ENCODE data around the gene EBLN2.
"Not testable (repeated sequence)": the region's sequence is repeated elsewhere in the genome, so short reads cannot be mapped to it uniquely, and the experiment has no call there.

Gene EBLN2

DNA sequence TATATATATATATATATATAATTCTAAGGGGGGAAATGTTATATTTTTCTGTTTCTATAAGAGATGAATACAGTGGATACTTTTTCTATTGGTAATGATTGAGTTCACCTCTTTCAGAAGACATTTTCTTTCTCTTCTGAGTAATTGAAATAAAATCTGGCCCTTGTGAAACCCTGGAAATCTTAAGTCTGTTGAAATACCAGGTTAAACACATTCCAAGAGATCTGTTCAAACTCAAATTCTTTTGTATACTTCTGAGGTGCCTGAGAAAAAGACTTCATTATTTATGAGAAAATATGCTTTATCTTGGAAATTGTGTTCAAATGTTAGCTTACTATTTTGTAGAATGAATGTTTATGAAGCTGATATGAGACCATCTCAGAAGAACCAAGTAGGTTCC lies 4.8 kb downstream of the EBLN2 start:
- not testable (repeated sequence) for DNase-seq

DNA sequence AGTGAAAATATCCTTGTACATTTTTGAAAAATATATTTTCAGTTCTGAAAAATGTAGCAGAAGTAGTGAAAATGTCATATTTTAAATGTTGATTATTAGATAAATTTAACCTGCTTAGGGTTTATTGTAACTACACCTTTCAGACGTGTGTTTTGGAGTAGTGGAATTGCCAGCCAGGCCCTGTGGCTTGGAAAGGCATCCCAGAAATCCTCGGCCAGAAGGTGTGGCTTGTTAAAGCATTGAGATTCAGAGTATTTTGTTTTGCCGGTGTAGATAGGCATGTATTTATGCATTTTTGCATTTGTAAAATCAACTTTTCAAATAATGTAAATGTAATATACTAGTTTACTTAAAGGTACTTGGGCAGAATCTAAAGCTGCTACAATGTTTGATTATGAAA lies 7.0 kb downstream of the EBLN2 start:
- DNase-seq, result no peak

DNA sequence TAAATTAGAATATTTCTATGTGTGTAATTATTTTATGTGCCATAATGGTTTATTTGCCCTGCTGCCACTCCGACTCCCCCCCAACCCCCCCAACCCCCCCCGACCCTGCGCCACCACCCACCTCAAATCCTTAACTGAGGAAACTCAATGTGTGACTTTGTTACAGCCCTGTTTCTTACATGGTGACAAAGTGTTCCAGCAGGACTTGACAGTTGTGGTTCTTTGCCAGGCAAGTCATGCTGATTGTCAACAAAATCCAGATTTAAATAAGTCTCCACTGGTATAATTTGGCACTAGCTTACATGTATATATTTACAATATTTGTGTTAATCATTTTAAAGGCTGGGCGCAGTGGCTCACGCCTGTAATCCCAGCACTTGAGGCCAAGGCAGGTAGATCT lies 7.7 kb downstream of the EBLN2 start:
- DNase-seq, result no peak

GRCh38 chr3:73069775-73070444 lies 8.5 kb downstream of the EBLN2 start:
- DNase-seq, result no peak

DNA sequence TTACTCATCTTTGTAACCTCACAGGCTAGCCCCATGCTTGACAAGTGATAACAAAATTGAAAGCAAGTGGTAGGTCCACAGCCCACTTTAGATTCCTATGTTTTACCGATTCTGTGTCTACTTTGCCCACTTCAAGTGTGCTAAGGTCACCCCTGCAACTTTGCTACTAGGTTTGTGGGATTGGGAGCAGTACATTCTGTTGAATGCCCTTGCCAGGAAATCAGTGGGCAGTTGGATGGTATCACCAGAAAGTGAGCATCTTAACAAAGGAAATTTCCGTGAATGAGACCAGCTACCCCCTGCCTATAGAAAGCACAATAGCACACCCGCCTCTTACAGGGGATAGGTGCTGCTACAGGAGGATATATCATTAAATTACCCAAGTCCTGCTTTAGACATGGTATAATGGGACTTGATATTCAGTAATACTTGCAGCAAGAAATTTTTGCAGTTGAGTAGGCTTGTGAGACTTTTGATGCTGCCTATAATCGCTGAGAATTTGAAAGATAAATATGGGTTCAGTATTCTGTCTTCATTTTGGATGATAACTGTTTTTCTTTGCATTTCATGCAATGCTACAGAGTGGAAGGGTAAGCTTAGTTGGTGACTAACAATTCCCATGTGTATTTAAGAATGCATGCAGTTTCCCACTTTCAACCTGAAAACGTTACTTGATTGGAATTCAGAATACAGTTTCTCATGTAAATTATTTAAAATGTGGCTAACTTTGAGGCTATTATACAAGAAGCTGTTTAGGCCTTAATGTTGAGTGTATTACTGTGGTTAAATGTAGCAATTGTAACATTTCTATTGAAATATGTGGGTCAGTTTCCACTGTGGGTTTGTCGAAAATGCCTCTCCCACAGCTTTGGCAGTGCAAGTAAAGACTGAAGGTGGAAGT lies 9.5 kb downstream of the EBLN2 start:
- DNase-seq, result no peak

DNA sequence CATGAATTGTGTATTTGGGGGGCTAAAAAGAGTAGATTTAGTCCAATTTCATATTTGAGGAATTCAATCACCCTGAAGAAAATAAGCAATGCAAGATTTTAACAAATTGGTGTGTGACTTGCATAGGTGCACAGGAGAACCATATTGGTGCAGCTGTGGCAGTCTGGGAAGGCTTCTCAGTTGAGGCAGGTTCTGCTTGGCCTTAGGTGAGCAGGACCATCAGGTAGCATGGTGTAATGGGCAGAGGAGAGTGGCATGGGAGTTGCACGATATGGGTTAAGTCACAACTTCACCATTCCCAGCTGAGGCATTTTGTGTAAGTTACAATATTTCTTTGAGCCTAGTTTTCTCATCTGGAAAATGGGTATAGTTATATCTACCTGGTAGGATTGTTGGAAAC lies 10.5 kb downstream of the EBLN2 start:
- DNase-seq, result no peak

GRCh38 chr3:73072634-73073033 lies 11.2 kb downstream of the EBLN2 start:
- no peak for DNase-seq

- DNase-seq, result no peak
These were observed 11.7 kb downstream of the EBLN2 start for GRCh38 chr3:73073091-73073707.

GRCh38 chr3:73074781-73075180 lies 13.3 kb downstream of the EBLN2 start:
- DNase-seq, result no peak

DNA sequence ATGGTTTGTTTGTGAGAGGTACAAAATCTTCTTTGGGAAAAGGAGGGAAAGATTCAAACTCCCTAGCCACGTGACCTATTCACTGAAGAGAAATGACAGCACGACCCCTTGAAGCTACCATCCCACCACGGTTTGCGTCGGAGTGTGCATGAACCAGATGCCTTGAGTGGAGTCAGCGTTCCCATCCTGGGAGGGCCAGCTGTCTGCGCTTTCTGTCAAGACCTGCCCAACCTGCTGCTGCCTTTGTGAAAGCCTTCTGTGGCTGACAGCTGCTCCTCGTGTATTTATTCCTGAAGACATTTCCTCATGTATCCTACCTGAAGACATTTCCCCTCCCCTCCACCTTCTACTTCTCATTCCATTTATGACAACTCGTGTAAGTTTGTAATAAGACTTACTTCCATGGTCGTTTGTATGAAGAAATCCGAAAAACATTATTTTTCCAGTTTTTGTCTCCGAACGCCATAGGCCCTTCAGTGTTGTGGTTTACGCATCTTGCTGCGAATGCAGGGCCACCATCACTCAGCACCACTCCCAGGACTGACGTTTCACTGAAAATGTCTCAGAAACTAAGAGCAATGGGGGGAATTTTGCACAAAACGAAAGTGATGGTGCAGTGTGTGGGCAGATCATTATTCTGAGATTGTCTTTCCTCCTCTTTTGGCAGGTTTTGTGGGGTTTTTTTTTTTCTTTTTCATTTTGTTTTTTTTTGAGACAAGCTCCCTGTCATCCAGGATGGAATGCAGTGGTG lies 18.9 kb downstream of the EBLN2 start:
- no peak for DNase-seq

DNA sequence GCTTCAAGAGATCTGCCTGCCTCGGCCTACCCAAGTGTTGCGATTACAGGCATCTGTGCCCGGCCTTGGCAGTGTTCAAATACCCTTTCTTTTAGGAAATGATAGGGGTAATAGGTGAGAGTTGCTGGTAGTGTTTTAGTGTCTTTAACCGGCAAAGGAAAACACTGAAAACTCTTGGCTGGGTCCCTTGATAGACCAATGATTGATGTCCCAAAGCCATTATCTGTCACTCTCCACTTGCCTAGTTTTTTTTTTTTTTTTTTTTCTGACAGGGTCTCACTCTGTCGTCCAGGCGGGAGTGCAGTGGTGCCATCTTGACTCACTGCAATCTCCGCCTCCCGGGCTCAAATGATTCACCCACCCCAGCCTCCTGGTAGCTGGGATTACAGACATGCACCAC lies 19.7 kb downstream of the EBLN2 start:
- DNase-seq, result no peak

- no peak for DNase-seq
These were observed 22.7 kb downstream of the EBLN2 start for GRCh38 chr3:73084170-73084569.

DNA sequence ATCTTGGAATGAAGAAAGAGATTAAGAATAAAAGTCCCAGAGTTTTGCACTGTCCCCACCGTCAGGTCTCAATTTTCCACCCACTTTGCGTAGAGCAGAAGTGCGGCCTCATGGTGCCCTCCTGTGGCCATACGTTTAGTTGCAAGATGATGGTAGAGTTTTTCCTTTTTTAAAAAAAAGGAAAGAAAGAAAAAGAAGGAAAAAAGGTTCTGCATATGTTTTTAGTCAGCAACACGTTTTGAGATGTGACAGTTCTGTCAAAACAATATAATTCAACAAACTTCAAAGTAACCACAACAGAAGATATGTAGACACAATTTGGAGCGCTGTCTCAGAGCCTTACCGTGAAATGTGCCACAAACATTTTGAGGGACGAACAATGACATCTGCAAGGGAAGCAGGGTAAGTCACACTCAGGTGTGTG lies 24.6 kb downstream of the EBLN2 start:
- no peak for DNase-seq

DNA sequence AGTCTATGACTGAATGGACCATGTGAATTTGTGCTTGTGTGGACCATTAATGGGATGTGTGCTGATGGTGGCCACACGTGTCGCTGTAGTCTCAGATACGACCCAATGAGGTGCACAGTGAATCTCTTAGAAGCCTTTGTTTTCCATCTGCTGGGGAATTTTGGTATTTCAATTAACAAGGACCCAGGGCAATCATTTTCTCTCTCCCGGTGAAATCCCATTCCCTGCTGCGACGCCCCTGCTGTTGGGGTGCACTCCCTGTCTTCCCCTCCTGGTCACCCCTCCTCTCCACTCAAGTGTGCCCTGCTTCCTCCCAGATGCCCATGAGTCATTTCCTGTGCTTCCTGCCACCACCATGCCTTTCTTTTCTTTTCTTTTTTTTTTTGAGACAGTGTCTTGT lies 32.7 kb downstream of the EBLN2 start:
- DNase-seq, result peak; percentile 57

GRCh38 chr3:73094951-73095350 lies 33.5 kb downstream of the EBLN2 start:
- DNase-seq, result peak; percentile 77

- no peak for DNase-seq
These were observed 34.7 kb downstream of the EBLN2 start for GRCh38 chr3:73096169-73096568.

DNA sequence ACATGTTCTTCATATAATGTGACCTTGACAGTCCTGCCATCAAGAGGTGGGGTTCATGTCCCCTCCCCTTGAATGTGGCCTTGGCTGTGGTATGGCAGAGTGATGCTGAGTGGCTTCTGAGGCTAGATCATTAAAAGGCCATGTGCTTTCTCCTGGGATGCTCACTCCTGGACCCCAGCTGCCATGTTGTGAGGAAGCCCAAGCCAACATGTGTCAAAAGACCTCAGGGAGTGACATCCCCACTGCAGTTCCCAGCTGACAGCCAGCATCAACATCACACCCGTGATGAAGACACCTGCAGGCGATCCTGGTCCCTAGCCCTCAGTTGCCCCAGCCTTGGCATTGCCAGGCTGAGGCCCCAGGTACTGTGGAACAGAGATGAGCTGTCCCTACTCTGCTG lies 36.6 kb downstream of the EBLN2 start:
- DNase-seq, result no peak

- DNase-seq, result no peak
These were observed 37.4 kb downstream of the EBLN2 start for GRCh38 chr3:73098873-73099272.

GRCh38 chr3:73100741-73101559 lies 39.5 kb downstream of the EBLN2 start:
- DNase-seq, result peak; percentile 92

DNA sequence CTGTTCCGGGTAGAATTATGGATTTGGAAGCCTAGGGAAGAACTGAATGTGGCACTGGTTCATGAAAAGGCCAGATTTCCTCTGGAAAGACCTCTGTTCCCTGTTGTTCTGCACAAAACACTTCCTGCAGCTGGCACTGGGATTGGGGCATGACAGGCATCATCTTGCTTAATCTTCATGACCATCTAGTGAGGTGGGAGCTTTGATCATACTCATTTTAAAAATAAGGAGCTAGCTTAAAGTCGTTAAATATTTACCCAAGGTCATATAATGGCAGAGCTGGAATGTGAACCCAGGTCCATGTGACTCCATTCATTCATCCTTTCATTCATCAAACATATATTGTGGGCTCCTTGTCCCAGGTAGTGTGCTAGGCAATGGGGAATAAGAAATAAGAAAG lies 40.4 kb downstream of the EBLN2 start:
- no peak for DNase-seq

- no peak for DNase-seq
These were observed 45.8 kb downstream of the EBLN2 start for GRCh38 chr3:73107215-73107614.

- DNase-seq, result no peak
These were observed 46.3 kb downstream of the EBLN2 start for GRCh38 chr3:73107676-73108187.

Measured in islet precursor cell (in vitro differentiated cells).